ENCODE data around the gene YBEY.

DNA sequence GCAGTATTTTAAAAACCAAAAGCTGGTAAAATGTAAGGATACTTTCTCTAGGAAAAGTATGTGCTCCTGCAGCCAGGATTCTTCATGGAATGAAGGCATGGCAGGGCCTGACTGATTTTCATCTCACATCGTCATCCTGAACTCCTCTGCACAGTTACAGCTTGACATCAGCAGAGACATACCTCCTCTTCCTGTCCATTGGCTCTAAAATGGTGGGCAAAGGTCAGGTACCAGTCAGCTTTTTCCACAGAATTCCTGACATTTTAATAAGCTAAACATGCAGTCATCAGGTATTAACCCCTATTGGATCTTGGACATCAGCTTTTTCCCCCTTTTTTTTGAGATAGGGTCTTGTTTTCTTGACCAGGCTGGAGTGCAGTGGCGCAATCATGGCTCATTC is 43.7 kb downstream of the YBEY start:
- TF ChIP-seq, protein P1, sequence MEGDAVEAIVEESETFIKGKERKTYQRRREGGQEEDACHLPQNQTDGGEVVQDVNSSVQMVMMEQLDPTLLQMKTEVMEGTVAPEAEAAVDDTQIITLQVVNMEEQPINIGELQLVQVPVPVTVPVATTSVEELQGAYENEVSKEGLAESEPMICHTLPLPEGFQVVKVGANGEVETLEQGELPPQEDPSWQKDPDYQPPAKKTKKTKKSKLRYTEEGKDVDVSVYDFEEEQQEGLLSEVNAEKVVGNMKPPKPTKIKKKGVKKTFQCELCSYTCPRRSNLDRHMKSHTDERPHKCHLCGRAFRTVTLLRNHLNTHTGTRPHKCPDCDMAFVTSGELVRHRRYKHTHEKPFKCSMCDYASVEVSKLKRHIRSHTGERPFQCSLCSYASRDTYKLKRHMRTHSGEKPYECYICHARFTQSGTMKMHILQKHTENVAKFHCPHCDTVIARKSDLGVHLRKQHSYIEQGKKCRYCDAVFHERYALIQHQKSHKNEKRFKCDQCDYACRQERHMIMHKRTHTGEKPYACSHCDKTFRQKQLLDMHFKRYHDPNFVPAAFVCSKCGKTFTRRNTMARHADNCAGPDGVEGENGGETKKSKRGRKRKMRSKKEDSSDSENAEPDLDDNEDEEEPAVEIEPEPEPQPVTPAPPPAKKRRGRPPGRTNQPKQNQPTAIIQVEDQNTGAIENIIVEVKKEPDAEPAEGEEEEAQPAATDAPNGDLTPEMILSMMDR (IDR thresholded peaks at IDR 0.05), result no peak
- no peak for TF ChIP-seq POLR2A (IDR thresholded peaks at IDR 0.05)
